Measurements from ENCODE around the gene PRR3. TPM values are rescaled to one million over a fixed set of nuclear protein-coding genes. Genes with fewer than 3 reads are reported as not detected.

Gene PRR3
- total and polyA plus RNA-seq, 9 of the 15 experiments (the other 6 are each of a cell fraction or from before 2014, with no cell fraction given): 23.5 to 59.6 (median 28.8) TPM

GRCh38 chr6:30556906-30557682, at the start of gene PRR3 (continued):
- peak in 1 of 2 experiments; percentile 81; a peak in 2 of 4 replicates for TF ChIP-seq BCLAF1 (IDR thresholded peaks at IDR 0.05; ENCODE audit: borderline replicate concordance in 1 of 2, control insufficient read depth in 1 of 2, low read depth in 2 of 2, low read length in 1 of 2)
- peak; percentile 84; the same call in 1 of the 2 replicates for TF ChIP-seq GTF2E2 (tag; IDR thresholded peaks at IDR 0.05)
- no peak for TF ChIP-seq RBM17 (IDR thresholded peaks at IDR 0.05; ENCODE audit: borderline replicate concordance, low read depth, low read length)
- TF ChIP-seq STAG1 (CRISPR knock-in tag; IDR thresholded peaks at IDR 0.05; ENCODE audit: borderline replicate concordance): no peak
- TF ChIP-seq TRIM24 (IDR thresholded peaks at IDR 0.05): peak; percentile 24 to 86; a peak in 2 of 4 replicates
- TF ChIP-seq CREBBP (IDR thresholded peaks at IDR 0.05; ENCODE audit: low read depth, low read length): no peak
- TF ChIP-seq HMG20B (CRISPR knock-in tag; IDR thresholded peaks at IDR 0.05): no peak
- TF ChIP-seq ZNF707 (CRISPR knock-in tag; conservative IDR thresholded peaks at IDR 0.05): no peak
- TF ChIP-seq GATA2 (CRISPR knock-in tag; IDR thresholded peaks at IDR 0.05): no peak
- no peak for TF ChIP-seq FOS (IDR thresholded peaks at IDR 0.05; ENCODE audit: extremely low read depth, insufficient read length)
- no peak for TF ChIP-seq RBM34 (IDR thresholded peaks at IDR 0.05; ENCODE audit: borderline replicate concordance, insufficient read depth, low read length)
- TF ChIP-seq PRPF4 (IDR thresholded peaks at IDR 0.05; ENCODE audit: insufficient read depth, low read depth, low read length, poor library complexity, severe bottlenecking): no peak
- no peak for TF ChIP-seq HNRNPK (IDR thresholded peaks at IDR 0.05; ENCODE audit: low read depth, low read length, poor library complexity, severe bottlenecking)
- no peak for TF ChIP-seq ZNF57 (CRISPR knock-in tag; IDR thresholded peaks at IDR 0.05)
- TF ChIP-seq EWSR1 (IDR thresholded peaks at IDR 0.05; ENCODE audit: borderline replicate concordance, low read depth, partially characterized antibody): no peak
- peak; percentile 4; the same call in 1 of the 2 replicates for TF ChIP-seq TCF3 (CRISPR knock-in tag; IDR thresholded peaks at IDR 0.05)
- TF ChIP-seq, protein P1, sequence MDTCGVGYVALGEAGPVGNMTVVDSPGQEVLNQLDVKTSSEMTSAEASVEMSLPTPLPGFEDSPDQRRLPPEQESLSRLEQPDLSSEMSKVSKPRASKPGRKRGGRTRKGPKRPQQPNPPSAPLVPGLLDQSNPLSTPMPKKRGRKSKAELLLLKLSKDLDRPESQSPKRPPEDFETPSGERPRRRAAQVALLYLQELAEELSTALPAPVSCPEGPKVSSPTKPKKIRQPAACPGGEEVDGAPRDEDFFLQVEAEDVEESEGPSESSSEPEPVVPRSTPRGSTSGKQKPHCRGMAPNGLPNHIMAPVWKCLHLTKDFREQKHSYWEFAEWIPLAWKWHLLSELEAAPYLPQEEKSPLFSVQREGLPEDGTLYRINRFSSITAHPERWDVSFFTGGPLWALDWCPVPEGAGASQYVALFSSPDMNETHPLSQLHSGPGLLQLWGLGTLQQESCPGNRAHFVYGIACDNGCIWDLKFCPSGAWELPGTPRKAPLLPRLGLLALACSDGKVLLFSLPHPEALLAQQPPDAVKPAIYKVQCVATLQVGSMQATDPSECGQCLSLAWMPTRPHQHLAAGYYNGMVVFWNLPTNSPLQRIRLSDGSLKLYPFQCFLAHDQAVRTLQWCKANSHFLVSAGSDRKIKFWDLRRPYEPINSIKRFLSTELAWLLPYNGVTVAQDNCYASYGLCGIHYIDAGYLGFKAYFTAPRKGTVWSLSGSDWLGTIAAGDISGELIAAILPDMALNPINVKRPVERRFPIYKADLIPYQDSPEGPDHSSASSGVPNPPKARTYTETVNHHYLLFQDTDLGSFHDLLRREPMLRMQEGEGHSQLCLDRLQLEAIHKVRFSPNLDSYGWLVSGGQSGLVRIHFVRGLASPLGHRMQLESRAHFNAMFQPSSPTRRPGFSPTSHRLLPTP (IDR thresholded peaks at IDR 0.05; ENCODE audit: borderline replicate concordance, extremely low read depth, insufficient read length): no peak
- TF ChIP-seq SRF (CRISPR knock-in tag; IDR thresholded peaks at IDR 0.05): no peak
- no peak for TF ChIP-seq KHSRP (IDR thresholded peaks at IDR 0.05)
- TF ChIP-seq JUNB (CRISPR knock-in tag; conservative IDR thresholded peaks at IDR 0.05): no peak
- TF ChIP-seq ZNF324 (CRISPR knock-in tag; IDR thresholded peaks at IDR 0.05): no peak
- TF ChIP-seq ZNF695 (CRISPR knock-in tag; IDR thresholded peaks at IDR 0.05): no peak
- TF ChIP-seq ERF (CRISPR knock-in tag; IDR thresholded peaks at IDR 0.05): no peak
